ENCODE data around the gene LDB2. TPM values are rescaled to one million over a fixed set of nuclear protein-coding genes. Genes with fewer than 3 reads are reported as not detected.

LDB2 gene
- total and polyA plus RNA-seq, 2 of the 8 experiments (the other 6 are each of a cell fraction or from before 2014, with no cell fraction given): 57.0 to 140 TPM

GRCh38 chr4:16461362-16461761 is 437.1 kb downstream of the LDB2 start (continued):
- TF ChIP-seq CHD7 (IDR thresholded peaks at IDR 0.05; ENCODE audit: insufficient replicate concordance, low read length) (no peak), USF2 (IDR thresholded peaks at IDR 0.05; ENCODE audit: low read length) (no peak), CTBP2 (IDR thresholded peaks at IDR 0.05; ENCODE audit: borderline replicate concordance, insufficient read depth, insufficient read length, low read length) (no peak), SIX5 (IDR thresholded peaks at IDR 0.05; ENCODE audit: low read depth, low read length) (no peak), JUND (IDR thresholded peaks at IDR 0.05; ENCODE audit: low read length) (no peak)

Measured in H1 (cell line).